ENCODE results near the gene COG5. TPM values are rescaled to one million over a fixed set of nuclear protein-coding genes. Genes with fewer than 3 reads are reported as not detected.

Gene COG5
- total and polyA plus RNA-seq, 9 of the 15 experiments (the other 6 are each of a cell fraction or from before 2014, with no cell fraction given): 15.3 to 75.1 (median 56.4) TPM

- TF ChIP-seq ELK3 (CRISPR knock-in tag; IDR thresholded peaks at IDR 0.05): no peak
- peak; percentile 63 for TF ChIP-seq MEF2D (tag; conservative IDR thresholded peaks at IDR 0.05; ENCODE audit: low read depth)
- no peak for TF ChIP-seq COPS2 (conservative IDR thresholded peaks at IDR 0.05)
- no peak for TF ChIP-seq ARID3B (CRISPR knock-in tag; IDR thresholded peaks at IDR 0.05; ENCODE audit: borderline replicate concordance)
- peak; percentile 45; the same call in 1 of the 2 replicates for TF ChIP-seq TCF3 (CRISPR knock-in tag; IDR thresholded peaks at IDR 0.05)
- no peak for TF ChIP-seq EGR1 (conservative IDR thresholded peaks at IDR 0.05)
- no peak for TF ChIP-seq MCM5 (IDR thresholded peaks at IDR 0.05; ENCODE audit: low read depth)
- TF ChIP-seq NFATC3 (IDR thresholded peaks at IDR 0.05): no peak
- no peak for TF ChIP-seq CTCFL (IDR thresholded peaks at IDR 0.05; ENCODE audit: borderline replicate concordance, insufficient read depth, low read depth, low read length, poor library complexity, severe bottlenecking)
- no peak for TF ChIP-seq NUFIP1 (IDR thresholded peaks at IDR 0.05; ENCODE audit: partially characterized antibody)
- TF ChIP-seq MEF2A (IDR thresholded peaks at IDR 0.05; ENCODE audit: control insufficient read depth, low read depth, low read length): peak; percentile 76; the same call in 1 of the 2 replicates
Measured at GRCh38 chr7:107237451-107237850, 326.3 kb downstream of the COG5 start (continued).
